Kidney (tissue), 14 donors: ENCODE data around the gene ATE1. TPM values are rescaled to one million over a fixed set of nuclear protein-coding genes. Genes with fewer than 3 reads are reported as not detected.
"Not testable (repeated sequence)": the region's sequence is repeated elsewhere in the genome, so short reads cannot be mapped to it uniquely, and the experiment has no call there.

Experiments used
- DNase-seq, 5 donors: peaks; one replicate each; pipeline ENCODE4 v3.0.0-alpha.2; 2013 to 2020
- FAIRE-seq: peaks from 2 replicates; lab custom pipeline; 2012; peaks lifted over from hg19 to GRCh38; lab: Jason Lieb, UNC
- H3K27ac ChIP-seq, 2 donors: one replicate each; pipeline ENCODE4 v1.7.0; 2013; ENCODE audit warnings: low read depth in 2 of 2, low read length in 2 of 2, inconsistent platforms in 1 of 2
- H3K27me3 ChIP-seq: one replicate; pipeline ENCODE4 v1.7.1; 2013; ENCODE audit warnings: low read length, inconsistent platforms; ENCODE audit not compliant: control insufficient read depth, insufficient read depth
- H3K36me3 ChIP-seq, 3 donors: one replicate each; pipeline versions ENCODE4 v1.7.0 to v1.7.1; 2013; ENCODE audit warnings: low read length in 3 of 3, control low read depth in 1 of 3, inconsistent platforms in 1 of 3; ENCODE audit not compliant: insufficient read depth in 3 of 3, control insufficient read depth in 2 of 3
- H3K4me1 ChIP-seq, 3 donors: one replicate each; pipeline versions ENCODE4 v1.7.0 to v1.7.1; 2013; ENCODE audit warnings: low read length in 3 of 3, inconsistent platforms in 1 of 3, low read depth in 1 of 3; ENCODE audit not compliant: control insufficient read depth in 2 of 3, insufficient read depth in 2 of 3
- H3K4me3 ChIP-seq, 3 donors: one replicate each; pipeline versions ENCODE4 v1.7.0 to v1.8.1; 2013; ENCODE audit warnings: low read length in 3 of 3, control low read depth in 1 of 3, inconsistent platforms in 1 of 3
- H3K9ac ChIP-seq, 3 donors: one replicate each; pipeline versions ENCODE4 v1.7.0 to v1.7.1; 2013; ENCODE audit warnings: low read length in 3 of 3, control low read depth in 1 of 3, inconsistent platforms in 1 of 3
- H3K9me3 ChIP-seq, 3 donors: one replicate each; pipeline versions ENCODE4 v1.7.0 to v1.7.1; 2013; ENCODE audit warnings: low read length in 3 of 3, control low read depth in 1 of 3, inconsistent platforms in 1 of 3; ENCODE audit not compliant: control insufficient read depth in 2 of 3, insufficient read depth in 1 of 3
- intact Hi-C: fragments of 100-400 bp; cut with DNase I; formaldehyde crosslinking; loops from one replicate; pipeline ENCODE4 v1.11.1; 2022
- polyA plus RNA-seq: library from polyadenylated mRNA; stranded (reverse); fragments of 350-450 nt; fragmentation: Illumina TruSeq; extraction: RNeasy Lipid Tissue Mini Kit (QIAGEN cat#74804); gene quantifications from one replicate; pipeline ENCODE4 v1.2.3, GENCODE V29; 2014; ENCODE audit warnings: low read depth, low replicate concordance; ENCODE audit not compliant: insufficient read depth
- total RNA-seq: library from RNA; stranded (reverse); fragmentation: NEBNext Ultra II Directional; extraction: Animal tissue kit (Norgen Biotek cat#: 25700); gene quantifications from one replicate; pipeline ENCODE4 v1.2.1, GENCODE V29; 2021
- TF ChIP-seq, protein P1 (sequence below): IDR thresholded peaks from 3 replicates; pipeline ENCODE4 v1.5.1; 2012; ENCODE audit warnings: mild to moderate bottlenecking, moderate library complexity, borderline replicate concordance; ENCODE audit not compliant: insufficient read depth; ENCODE audit errors: extremely low read depth
- donor health status: control.
- donor health status: control.
- donor health status: control.
- donor health status: control.
- donor health status: control.
- donor health status: DM: yes; HTN: yes; CAD: no.
- donor health status: Normal renal cell carcinoma (clear cell type).

The ATE1 gene
- total and polyA plus RNA-seq, 2 donors from 2014 or later = 9.8 to 31.0 TPM

- Histone ChIP-seq H3K4me1 (no peaks in the 10 kb centered on the region), H3K36me3 (no peaks in the 10 kb centered on the region), H3K4me3 (no peak overlapping the region), H3K9ac (no peak overlapping the region), H3K27me3 (no peaks in the 10 kb centered on the region), H3K27ac (no peak overlapping the region), H3K9me3 (no peaks in the 10 kb centered on the region)
- intact Hi-C loops = no loop called here
- TF ChIP-seq, protein P1, sequence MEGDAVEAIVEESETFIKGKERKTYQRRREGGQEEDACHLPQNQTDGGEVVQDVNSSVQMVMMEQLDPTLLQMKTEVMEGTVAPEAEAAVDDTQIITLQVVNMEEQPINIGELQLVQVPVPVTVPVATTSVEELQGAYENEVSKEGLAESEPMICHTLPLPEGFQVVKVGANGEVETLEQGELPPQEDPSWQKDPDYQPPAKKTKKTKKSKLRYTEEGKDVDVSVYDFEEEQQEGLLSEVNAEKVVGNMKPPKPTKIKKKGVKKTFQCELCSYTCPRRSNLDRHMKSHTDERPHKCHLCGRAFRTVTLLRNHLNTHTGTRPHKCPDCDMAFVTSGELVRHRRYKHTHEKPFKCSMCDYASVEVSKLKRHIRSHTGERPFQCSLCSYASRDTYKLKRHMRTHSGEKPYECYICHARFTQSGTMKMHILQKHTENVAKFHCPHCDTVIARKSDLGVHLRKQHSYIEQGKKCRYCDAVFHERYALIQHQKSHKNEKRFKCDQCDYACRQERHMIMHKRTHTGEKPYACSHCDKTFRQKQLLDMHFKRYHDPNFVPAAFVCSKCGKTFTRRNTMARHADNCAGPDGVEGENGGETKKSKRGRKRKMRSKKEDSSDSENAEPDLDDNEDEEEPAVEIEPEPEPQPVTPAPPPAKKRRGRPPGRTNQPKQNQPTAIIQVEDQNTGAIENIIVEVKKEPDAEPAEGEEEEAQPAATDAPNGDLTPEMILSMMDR = no peak
- DNase-seq (no peak), FAIRE-seq (no peak)
Observed at GRCh38 chr10:121941532-121941931, 13.7 kb upstream of the ATE1 start.

GRCh38 chr10:121936295-121936694, 8.5 kb upstream of the ATE1 start:
- Histone ChIP-seq H3K36me3 (no peaks in the 10 kb centered on the region), H3K4me1 (no peaks in the 10 kb centered on the region), H3K27ac (peak overlapping the region in 1 of 2 donors; percentile 60), H3K9me3 (no peaks in the 10 kb centered on the region), H3K9ac (no peak overlapping the region), H3K4me3 (no peak overlapping the region), H3K27me3 (no peaks in the 10 kb centered on the region)
- intact Hi-C loops = no loop called here
- TF ChIP-seq, protein P1 = no peak
- DNase-seq = no peak
- FAIRE-seq = no peak

DNA sequence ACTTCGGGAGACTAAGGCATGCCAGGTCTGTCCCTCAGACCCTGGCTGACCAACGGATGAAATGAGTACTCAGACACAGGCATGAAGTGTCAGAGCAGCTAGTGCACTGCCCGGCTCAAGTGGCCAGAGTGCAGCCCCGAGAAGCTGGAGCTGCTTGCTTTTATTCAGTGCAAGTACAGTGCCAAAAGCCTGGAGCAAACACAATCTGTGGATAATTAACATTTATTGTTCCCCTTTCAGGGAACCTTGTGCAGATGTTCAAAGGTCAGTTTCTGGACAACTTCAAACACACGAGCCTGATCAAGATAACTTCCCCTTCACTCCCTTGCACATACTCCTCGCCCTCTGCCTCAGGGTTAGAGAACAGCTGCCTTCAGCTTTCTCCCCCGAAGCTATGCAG, 7.9 kb upstream of the ATE1 start:
- FAIRE-seq = no peak
- no peak overlapping the region for H3K9ac ChIP-seq
- DNase-seq = peak in 1 of 5 donors; percentile 46

DNA sequence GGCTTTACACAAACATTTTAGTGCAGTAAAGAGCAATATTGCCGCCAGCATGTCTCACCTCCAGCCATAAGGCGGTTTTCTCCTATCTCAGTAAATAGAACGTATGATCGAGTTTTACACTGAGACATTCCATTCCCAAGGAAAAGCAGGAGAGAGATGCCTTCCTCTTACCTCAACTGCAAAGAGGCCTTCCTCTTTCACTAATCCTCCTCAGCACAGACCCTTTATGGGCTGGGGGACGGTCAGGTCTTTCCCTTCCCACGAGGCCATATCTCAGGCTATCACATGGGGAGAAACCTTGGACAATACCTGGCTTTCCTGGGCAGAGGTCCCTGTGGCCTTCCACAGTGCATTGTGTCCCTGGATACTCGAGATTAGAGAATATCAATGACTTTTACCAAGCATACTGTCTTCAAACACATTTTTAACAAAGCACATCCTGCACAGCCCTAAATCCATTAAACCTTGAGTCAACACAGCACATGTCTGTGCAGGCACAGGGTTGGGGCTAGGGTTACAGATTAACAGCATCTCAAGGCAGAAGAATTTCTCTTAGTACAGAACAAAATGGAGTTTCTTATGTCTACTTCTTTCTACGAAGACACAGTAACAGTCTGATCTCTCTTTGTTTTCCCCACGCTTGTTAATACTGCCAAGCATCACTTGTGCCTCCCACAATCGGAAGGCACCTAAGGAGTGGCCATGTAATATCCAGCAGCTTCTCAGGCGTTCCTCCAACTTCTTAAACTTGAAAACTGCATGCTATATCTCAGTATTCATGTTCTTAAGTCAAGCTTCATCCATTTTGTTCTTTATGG, 2.6 kb upstream of the ATE1 start:
- DNase-seq = peak in 1 of 5 donors; percentile 18
- H3K36me3 ChIP-seq, intact Hi-C loops, H3K27me3 ChIP-seq, H3K9me3 ChIP-seq, H3K4me3 ChIP-seq, FAIRE-seq, H3K9ac ChIP-seq: not testable (repeated sequence)
- Histone ChIP-seq H3K4me1 (peaks cover 0 to 16% (median 2%) of the 10 kb centered on the region in 3 donors), H3K27ac (peak overlapping the region in 1 of 2 donors; percentile 55)

More for the DNA sequence above, 7.9 kb upstream of the ATE1 start:
- H3K4me3 ChIP-seq = no peak overlapping the region
- no peaks in the 10 kb centered on the region for H3K27me3 ChIP-seq
- no peaks in the 10 kb centered on the region for H3K4me1 ChIP-seq
- H3K9me3 ChIP-seq = no peaks in the 10 kb centered on the region
- intact Hi-C loops = no loop called here
- TF ChIP-seq, protein P1 = no peak
- peak overlapping the region; percentile 28 to 60 for H3K27ac ChIP-seq
- no peaks in the 10 kb centered on the region for H3K36me3 ChIP-seq

DNA sequence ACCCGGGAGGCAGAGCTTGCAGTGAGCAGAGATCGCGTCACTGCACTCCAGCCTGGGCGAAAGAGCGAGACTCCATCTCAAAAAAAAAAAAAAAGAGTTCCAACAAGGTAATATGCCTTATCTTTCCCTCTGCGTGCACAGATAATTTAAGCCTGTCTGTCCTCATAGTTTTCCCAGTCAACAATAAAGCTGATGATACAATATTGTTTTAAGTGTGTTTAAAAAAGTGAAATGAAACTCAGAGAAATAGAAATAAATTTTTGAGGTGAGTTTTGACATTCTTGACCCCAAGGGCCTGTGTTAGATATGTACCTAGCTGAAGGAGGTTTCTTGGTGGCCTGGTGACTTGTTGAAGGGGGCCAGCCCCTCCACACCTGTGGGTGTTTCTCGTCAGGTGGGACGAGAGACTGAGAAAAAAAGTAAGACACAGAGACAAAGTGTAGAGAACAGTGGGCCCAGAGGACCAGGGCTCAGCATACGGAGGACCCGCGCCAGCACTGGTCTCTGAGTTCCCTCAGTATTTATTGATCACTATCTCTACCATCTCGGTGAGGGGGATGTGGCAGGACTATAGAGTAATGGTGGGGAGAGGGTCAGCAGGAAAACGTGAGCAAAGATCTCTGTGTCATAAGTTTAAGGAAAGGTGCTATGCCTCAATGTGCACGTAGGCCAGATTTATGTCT, 1.9 kb upstream of the ATE1 start:
- H3K4me1 ChIP-seq = peaks cover 0 to 16% (median 2%) of the 10 kb centered on the region in 3 donors
- FAIRE-seq, intact Hi-C loops, H3K4me3 ChIP-seq, H3K27ac ChIP-seq, H3K9ac ChIP-seq, H3K27me3 ChIP-seq, H3K9me3 ChIP-seq, H3K36me3 ChIP-seq, DNase-seq: not testable (repeated sequence)
